Measurements from ENCODE around the gene EVI2B. TPM values are rescaled to one million over a fixed set of nuclear protein-coding genes. Genes with fewer than 3 reads are reported as not detected.
"Not testable (repeated sequence)": the region's sequence is repeated elsewhere in the genome, so short reads cannot be mapped to it uniquely, and the experiment has no call there.

The EVI2B gene
- total RNA-seq, 1 donor = under 0.01 TPM

- no peak for TF ChIP-seq CTCF (IDR thresholded peaks at IDR 0.05; ENCODE audit: insufficient read depth, low read depth, low read length)
- no peak for DNase-seq (ENCODE audit: low read depth)
- H3K4me3 ChIP-seq (ENCODE audit: low read depth, low read length) = no peak overlapping the region
These were observed 6.4 kb upstream of the EVI2B start for GRCh38 chr17:31320241-31320640.

- TF ChIP-seq CTCF (IDR thresholded peaks at IDR 0.05; ENCODE audit: insufficient read depth, low read depth, low read length) = no peak
- no peak for DNase-seq (ENCODE audit: low read depth)
- H3K4me3 ChIP-seq (ENCODE audit: low read depth, low read length) = no peak overlapping the region
These were observed 5.2 kb upstream of the EVI2B start for GRCh38 chr17:31318851-31319661.

GRCh38 chr17:31318298-31318801, 4.5 kb upstream of the EVI2B start:
- peak; percentile 78 for DNase-seq (ENCODE audit: low read depth)
- TF ChIP-seq CTCF (IDR thresholded peaks at IDR 0.05; ENCODE audit: insufficient read depth, low read depth, low read length) = no peak
- H3K4me3 ChIP-seq (ENCODE audit: low read depth, low read length) = no peak overlapping the region

GRCh38 chr17:31314782-31315100, 887 bp upstream of the EVI2B start:
- H3K4me3 ChIP-seq (ENCODE audit: low read depth, low read length) = no peak overlapping the region
- no peak for DNase-seq (ENCODE audit: low read depth)
- TF ChIP-seq CTCF (IDR thresholded peaks at IDR 0.05; ENCODE audit: insufficient read depth, low read depth, low read length) = no peak

GRCh38 chr17:31312223-31312622, 1.6 kb downstream of the EVI2B start:
- not testable (repeated sequence) for H3K4me3 ChIP-seq (ENCODE audit: low read depth, low read length); DNase-seq (ENCODE audit: low read depth)

GRCh38 chr17:31311526-31311925, 2.3 kb downstream of the EVI2B start:
- TF ChIP-seq CTCF (IDR thresholded peaks at IDR 0.05; ENCODE audit: insufficient read depth, low read depth, low read length) = no peak

GRCh38 chr17:31310886-31311285, 3.0 kb downstream of the EVI2B start:
- no peak for DNase-seq (ENCODE audit: low read depth)
- H3K4me3 ChIP-seq (ENCODE audit: low read depth, low read length) = no peak overlapping the region
- TF ChIP-seq CTCF (IDR thresholded peaks at IDR 0.05; ENCODE audit: insufficient read depth, low read depth, low read length) = no peak

More at GRCh38 chr17:31311526-31311925, 2.3 kb downstream of the EVI2B start:
- no peak overlapping the region for H3K4me3 ChIP-seq (ENCODE audit: low read depth, low read length)
- no peak for DNase-seq (ENCODE audit: low read depth)
